A172 (cell line): ENCODE results near the gene TICAM1. TPM values are rescaled to one million over a fixed set of nuclear protein-coding genes. Genes with fewer than 3 reads are reported as not detected.
A peak's percentile ranks its signal among the peaks of the same experiment; 100 is the strongest.
"Not testable (repeated sequence)": the region's sequence is repeated elsewhere in the genome, so short reads cannot be mapped to it uniquely, and the experiment has no call there.

Experiments used
- DNase-seq: peaks from one replicate; pipeline ENCODE4 v3.0.0-alpha.2; 2015; ENCODE audit warnings: low spot score
- total RNA-seq: library from RNA; depleted of rRNA; stranded (reverse); fragments of >200 nt; shearing (Covaris generic); gene quantifications from 2 replicates; pipeline ENCODE4 v1.2.3, GENCODE V29; 2014; rRNA removed

Gene TICAM1
- total RNA-seq: 1.4 and 2.9 TPM in 2 replicates

GRCh38 chr19:4831304-4831978, at the start of gene TICAM1:
Gene TICAM1, minus strand, starts transcription at chr19:4831712. Its CDS starts 13,335 bp downstream, at chr19:4818377.
- DNase-seq: peak; percentile 50

GRCh38 chr19:4879041-4879440, 47.5 kb upstream of the TICAM1 start:
- DNase-seq: no peak

- DNase-seq: no peak
Measured at GRCh38 chr19:4878491-4878968, 47.0 kb upstream of the TICAM1 start.

GRCh38 chr19:4877753-4878490, 46.4 kb upstream of the TICAM1 start:
- no peak for DNase-seq

GRCh38 chr19:4873930-4874329, 42.4 kb upstream of the TICAM1 start:
- DNase-seq: no peak

- DNase-seq: no peak
Measured at GRCh38 chr19:4871711-4872110, 40.2 kb upstream of the TICAM1 start.

GRCh38 chr19:4870025-4870700, 38.7 kb upstream of the TICAM1 start:
- peak; percentile 99 for DNase-seq

- no peak for DNase-seq
Measured at GRCh38 chr19:4868286-4868834, 36.8 kb upstream of the TICAM1 start.

GRCh38 chr19:4867534-4868285, 36.2 kb upstream of the TICAM1 start, which contains the start of gene PLIN3:
Gene PLIN3, minus strand, starts transcription at chr19:4867667. Its CDS starts 6,273 bp downstream, at chr19:4861394.
- DNase-seq: peak; percentile 93

GRCh38 chr19:4866595-4867424, 35.3 kb upstream of the TICAM1 start:
- no peak for DNase-seq

GRCh38 chr19:4861147-4861546, 29.6 kb upstream of the TICAM1 start:
- DNase-seq: no peak

GRCh38 chr19:4859697-4860096, 28.2 kb upstream of the TICAM1 start:
- no peak for DNase-seq

GRCh38 chr19:4856468-4856867, 25.0 kb upstream of the TICAM1 start:
- not testable (repeated sequence) for DNase-seq

GRCh38 chr19:4853506-4853905, 22.0 kb upstream of the TICAM1 start:
- not testable (repeated sequence) for DNase-seq

GRCh38 chr19:4852484-4852883, 21.0 kb upstream of the TICAM1 start:
- no peak for DNase-seq

- DNase-seq: no peak
Measured at GRCh38 chr19:4851551-4852290, 20.2 kb upstream of the TICAM1 start.

GRCh38 chr19:4849019-4849418, 17.5 kb upstream of the TICAM1 start:
- DNase-seq: no peak

GRCh38 chr19:4847190-4847973, 15.9 kb upstream of the TICAM1 start:
- no peak for DNase-seq

GRCh38 chr19:4845975-4846374, 14.5 kb upstream of the TICAM1 start:
- not testable (repeated sequence) for DNase-seq
